B cell (primary cell): Measurements from ENCODE around the gene ASIC3. TPM values are rescaled to one million over a fixed set of nuclear protein-coding genes. Genes with fewer than 3 reads are reported as not detected.
A peak's percentile ranks its signal among the peaks of the same experiment; 100 is the strongest.

Experiments used
- ATAC-seq: fragments of 200-7000 bp; cut with Tn5 transposase; one replicate; pipeline ENCODE4 v1.10.0; 2021; ENCODE audit warnings: low read depth, mild to moderate bottlenecking, moderate number of reproducible peaks, moderate library complexity
- CTCF ChIA-PET: fragments of 350-600 bp; sonication (Branson Sonifier 250); formaldehyde crosslinking; loops from one replicate; lab custom pipeline; 2021; ENCODE audit warnings: antibody characterized with exemption, inconsistent platforms; lab: Charles Lee
- POLR2A ChIA-PET: fragments of 350-600 bp; sonication (Branson Sonifier 250); formaldehyde crosslinking; loops from one replicate; lab custom pipeline; 2021; ENCODE audit warnings: antibody characterized with exemption; lab: Charles Lee
- DNase-seq: peaks from one replicate; pipeline ENCODE4 v3.0.0; 2013
- H2AFZ ChIP-seq: 2 replicates; pipeline ENCODE4 v1.6.1; 2012; ENCODE audit warnings: mild to moderate bottlenecking, low read depth, low read length; ENCODE audit not compliant: insufficient read depth, poor library complexity, severe bottlenecking
- H3K27ac ChIP-seq, 2 donors: 1 replicate in 1 of 2; 2 replicates in 1 of 2; pipeline ENCODE4 v1.5.1; 2012 to 2013; ENCODE audit warnings: low read length in 2 of 2, mild to moderate bottlenecking in 2 of 2, moderate library complexity in 1 of 2
- H3K27me3 ChIP-seq, 4 experiments: fragments of 200-600 bp in 1 of 4; sonication (generic) in 1 of 4; replicated peaks in 1 of 4; 1 replicate in 2 of 4; 2 replicates in 2 of 4; pipeline versions ENCODE4 v1.6.1 to v1.7.0; 2013 to 2016; ENCODE audit warnings: low read length in 3 of 4, mild to moderate bottlenecking in 2 of 4, mixed read lengths in 1 of 4, moderate library complexity in 1 of 4; ENCODE audit not compliant: insufficient read depth in 4 of 4, control insufficient read depth in 3 of 4; ENCODE audit errors: control extremely low read depth in 1 of 4
- H3K36me3 ChIP-seq, 2 experiments: replicated peaks in 1 of 2; 1 replicate in 1 of 2; 2 replicates in 1 of 2; pipeline versions ENCODE4 v1.6.1 to v1.7.1; 2013; ENCODE audit warnings: low read length in 1 of 2; ENCODE audit not compliant: insufficient read depth in 2 of 2, control insufficient read depth in 1 of 2; ENCODE audit errors: control extremely low read depth in 1 of 2, extremely low read depth in 1 of 2
- H3K4me1 ChIP-seq, 2 donors: fragments of 200-600 bp in 1 of 2; sonication (generic) in 1 of 2; 1 replicate in 1 of 2; 2 replicates in 1 of 2; pipeline versions ENCODE4 v1.5.1 to v1.6.1; 2013 to 2017; ENCODE audit warnings: low read length in 2 of 2; ENCODE audit not compliant: control insufficient read depth in 2 of 2, insufficient read depth in 2 of 2
- H3K4me2 ChIP-seq: replicated peaks from 2 replicates; pipeline ENCODE3; 2012; ENCODE audit warnings: mild to moderate bottlenecking, low read depth, low read length; ENCODE audit not compliant: poor library complexity, severe bottlenecking
- H3K4me3 ChIP-seq, 5 experiments: fragments of 200-600 bp in 1 of 5; sonication (generic) in 1 of 5; 1 replicate in 3 of 5; 2 replicates in 2 of 5; pipeline versions ENCODE4 v1.5.1 to v1.7.0; 2011 to 2016; ENCODE audit warnings: low read length in 4 of 5, mild to moderate bottlenecking in 4 of 5, low read depth in 2 of 5, control low read depth in 1 of 5, moderate library complexity in 1 of 5; ENCODE audit not compliant: insufficient read depth in 1 of 5; ENCODE audit errors: control extremely low read depth in 1 of 5, extremely low read depth in 1 of 5
- H3K79me2 ChIP-seq: fragments of 200-600 bp; sonication (generic); one replicate; pipeline ENCODE4 v1.6.0; 2016; ENCODE audit warnings: low read length; ENCODE audit not compliant: control insufficient read depth, insufficient read depth
- H3K9ac ChIP-seq: fragments of 200-600 bp; sonication (generic); 2 replicates; pipeline ENCODE4 v1.6.1; 2017; ENCODE audit warnings: mild to moderate bottlenecking, low read length, moderate library complexity
- H3K9me3 ChIP-seq, 3 donors: one replicate each; pipeline versions ENCODE4 v1.6.1 to v1.7.1; 2013; ENCODE audit warnings: low read length in 2 of 3; ENCODE audit not compliant: control insufficient read depth in 2 of 3, insufficient read depth in 1 of 3; ENCODE audit errors: control extremely low read depth in 1 of 3
- H4K20me1 ChIP-seq: 2 replicates; pipeline ENCODE4 v1.6.0; 2012; ENCODE audit warnings: mild to moderate bottlenecking, low read length; ENCODE audit not compliant: insufficient read depth, control insufficient read depth, poor library complexity, severe bottlenecking
- H3K27ac Mint-ChIP-seq: one replicate; pipeline ENCODE4 v1.8.0; 2021; ENCODE audit warnings: mixed read lengths
- H3K27me3 Mint-ChIP-seq: one replicate; pipeline ENCODE4 v1.8.0; 2021; ENCODE audit warnings: mixed read lengths
- H3K4me1 Mint-ChIP-seq: one replicate; pipeline ENCODE4 v1.8.0; 2021; ENCODE audit warnings: mixed read lengths
- H3K4me3 Mint-ChIP-seq: one replicate; pipeline ENCODE4 v1.8.0; 2021; ENCODE audit warnings: mixed read lengths
- H3K9me3 Mint-ChIP-seq: one replicate; pipeline ENCODE4 v1.8.0; 2022; ENCODE audit warnings: mixed read lengths; ENCODE audit not compliant: insufficient read depth
- CTCF ChIP-seq: fragments of 200-600 bp; IDR thresholded peaks from one replicate; pipeline ENCODE4 v1.8.0; 2022; ENCODE audit warnings: antibody characterized with exemption, mild to moderate bottlenecking
- EZH2 ChIP-seq: IDR thresholded peaks from 2 replicates; pipeline ENCODE4 v1.6.1; 2012; ENCODE audit warnings: borderline replicate concordance, low read depth, mild to moderate bottlenecking, moderate library complexity, low read length; ENCODE audit not compliant: insufficient read depth, poor library complexity, severe bottlenecking
- WGBS: methylation state at CpG from one replicate; pipeline ENCODE4 v1.1.5; 2013; ENCODE audit warnings: missing lambda C conversion rate; ENCODE audit not compliant: insufficient coverage; 5-methylcytosine and 5-hydroxymethylcytosine counted together
- intact Hi-C: fragments of 100-400 bp; cut with micrococcal nuclease; formaldehyde crosslinking; loops from one replicate; pipeline ENCODE4 v1.10.0; 2022
- polyA plus RNA-seq: library from polyadenylated mRNA; depleted of rRNA; stranded (reverse); fragments of >200 nt; gene quantifications from 2 replicates; pipeline ENCODE4 v1.2.3, GENCODE V29; 2012
- total RNA-seq, 2 donors: library from RNA; stranded (reverse); fragments of 120-200 nt in 1 of 2; gene quantifications; 1 replicate in 1 of 2; 2 replicates in 1 of 2; pipeline versions ENCODE4 v1.2.3 to v1.2.4, GENCODE V29; 2013 to 2022

ASIC3 gene
- total and polyA plus RNA-seq, 2 donors (not counting 1 experiment from before 2014, with no cell fraction given), result 4.8 to 5.0 TPM

GRCh38 chr7:151060416-151061212, 12.3 kb downstream of the ASIC3 start:
- peaks cover 23 to 40% of the 10 kb centered on the region in 2 donors for H3K4me1 ChIP-seq
- H3K4me3 ChIP-seq, result peak overlapping the region in 4 of 5 experiments; percentile 72 to 90 (median 79)
- Mint-ChIP-seq H3K4me1 (peaks cover 36% of the 10 kb centered on the region), H3K4me3 (peak overlapping the region; percentile 96), H3K9me3 (no peaks in the 10 kb centered on the region), H3K27ac (peak overlapping the region; percentile 59), H3K27me3 (no peaks in the 10 kb centered on the region)
- peaks cover 37% of the 10 kb centered on the region for H3K79me2 ChIP-seq
- no peaks in the 10 kb centered on the region for H3K27me3 ChIP-seq
- H3K27ac ChIP-seq, result peak overlapping the region in 1 of 2 donors; percentile 82
- peaks cover 0 to 16% of the 10 kb centered on the region in 2 experiments for H3K36me3 ChIP-seq
- ChIA-PET CTCF (interaction anchor here (1.2 to 2.2 kb wide), 3 partner anchors 24 to 50 kb away, joined by 3 to 4 read pairs (median 4); no protein-coding TSS in a partner anchor), POLR2A (interaction anchor here (0.7 kb wide), 2 partner anchors 23 to 106 kb away, joined by 3 read pairs; partner anchors contain the start of gene TMUB1)
- H3K4me2 ChIP-seq, result peak overlapping the region; percentile 100
- peaks cover 32% of the 10 kb centered on the region for H4K20me1 ChIP-seq
- intact Hi-C loops, result no loop called here
- no peak for TF ChIP-seq EZH2
- TF ChIP-seq CTCF, result no peak
- no peaks in the 10 kb centered on the region for H3K9me3 ChIP-seq
- no peak for DNase-seq
- H2AFZ ChIP-seq, result peak overlapping the region; percentile 98
- H3K9ac ChIP-seq, result peak overlapping the region; percentile 89
- 18% methylated on average over 11 of the region's 21 CpGs for WGBS
- no peak for ATAC-seq
